HL-60 (cell line): Measurements from ENCODE around the gene TAF13.

Experiments
- CTCF ChIP-seq: IDR thresholded peaks from one replicate; pipeline ENCODE4 v1.5.1; 2011; ENCODE audit warnings: low read length, control low read depth, inconsistent platforms; ENCODE audit not compliant: insufficient read depth
- GABPA ChIP-seq: IDR thresholded peaks from 2 replicates; pipeline ENCODE4 v1.6.1; 2012; ENCODE audit warnings: low read depth
- TF ChIP-seq, protein P1 (sequence below): IDR thresholded peaks from 2 replicates; pipeline ENCODE4 v1.6.1; 2012; ENCODE audit warnings: low read depth; ENCODE audit not compliant: insufficient replicate concordance

DNA sequence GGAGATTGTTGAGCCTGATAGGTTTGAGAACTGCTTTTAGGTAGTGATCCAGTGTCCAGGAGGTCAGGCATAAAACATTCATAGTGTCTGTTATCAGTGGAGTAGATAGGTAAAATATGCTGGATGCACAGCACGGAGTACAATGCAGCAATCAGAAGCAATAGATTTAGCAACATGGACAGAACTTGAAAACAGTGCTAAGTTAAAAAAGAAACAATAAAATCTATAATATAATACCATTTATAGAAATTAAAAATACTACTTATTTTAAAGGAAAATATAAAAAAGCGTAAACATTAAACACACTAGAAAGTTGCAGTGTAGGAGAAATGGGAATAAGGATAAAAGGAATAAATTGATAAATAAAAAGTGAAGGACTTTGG lies 3.4 kb upstream of the TAF13 start:
- TF ChIP-seq CTCF (no peak), GABPA (no peak)
- TF ChIP-seq, protein P1, sequence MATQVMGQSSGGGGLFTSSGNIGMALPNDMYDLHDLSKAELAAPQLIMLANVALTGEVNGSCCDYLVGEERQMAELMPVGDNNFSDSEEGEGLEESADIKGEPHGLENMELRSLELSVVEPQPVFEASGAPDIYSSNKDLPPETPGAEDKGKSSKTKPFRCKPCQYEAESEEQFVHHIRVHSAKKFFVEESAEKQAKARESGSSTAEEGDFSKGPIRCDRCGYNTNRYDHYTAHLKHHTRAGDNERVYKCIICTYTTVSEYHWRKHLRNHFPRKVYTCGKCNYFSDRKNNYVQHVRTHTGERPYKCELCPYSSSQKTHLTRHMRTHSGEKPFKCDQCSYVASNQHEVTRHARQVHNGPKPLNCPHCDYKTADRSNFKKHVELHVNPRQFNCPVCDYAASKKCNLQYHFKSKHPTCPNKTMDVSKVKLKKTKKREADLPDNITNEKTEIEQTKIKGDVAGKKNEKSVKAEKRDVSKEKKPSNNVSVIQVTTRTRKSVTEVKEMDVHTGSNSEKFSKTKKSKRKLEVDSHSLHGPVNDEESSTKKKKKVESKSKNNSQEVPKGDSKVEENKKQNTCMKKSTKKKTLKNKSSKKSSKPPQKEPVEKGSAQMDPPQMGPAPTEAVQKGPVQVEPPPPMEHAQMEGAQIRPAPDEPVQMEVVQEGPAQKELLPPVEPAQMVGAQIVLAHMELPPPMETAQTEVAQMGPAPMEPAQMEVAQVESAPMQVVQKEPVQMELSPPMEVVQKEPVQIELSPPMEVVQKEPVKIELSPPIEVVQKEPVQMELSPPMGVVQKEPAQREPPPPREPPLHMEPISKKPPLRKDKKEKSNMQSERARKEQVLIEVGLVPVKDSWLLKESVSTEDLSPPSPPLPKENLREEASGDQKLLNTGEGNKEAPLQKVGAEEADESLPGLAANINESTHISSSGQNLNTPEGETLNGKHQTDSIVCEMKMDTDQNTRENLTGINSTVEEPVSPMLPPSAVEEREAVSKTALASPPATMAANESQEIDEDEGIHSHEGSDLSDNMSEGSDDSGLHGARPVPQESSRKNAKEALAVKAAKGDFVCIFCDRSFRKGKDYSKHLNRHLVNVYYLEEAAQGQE: no peak
